Measurements from ENCODE around the gene PDE3B.
A peak's percentile ranks its signal among the peaks of the same experiment; 100 is the strongest.
"Not testable (repeated sequence)": the region's sequence is repeated elsewhere in the genome, so short reads cannot be mapped to it uniquely, and the experiment has no call there.

Gene PDE3B

DNA sequence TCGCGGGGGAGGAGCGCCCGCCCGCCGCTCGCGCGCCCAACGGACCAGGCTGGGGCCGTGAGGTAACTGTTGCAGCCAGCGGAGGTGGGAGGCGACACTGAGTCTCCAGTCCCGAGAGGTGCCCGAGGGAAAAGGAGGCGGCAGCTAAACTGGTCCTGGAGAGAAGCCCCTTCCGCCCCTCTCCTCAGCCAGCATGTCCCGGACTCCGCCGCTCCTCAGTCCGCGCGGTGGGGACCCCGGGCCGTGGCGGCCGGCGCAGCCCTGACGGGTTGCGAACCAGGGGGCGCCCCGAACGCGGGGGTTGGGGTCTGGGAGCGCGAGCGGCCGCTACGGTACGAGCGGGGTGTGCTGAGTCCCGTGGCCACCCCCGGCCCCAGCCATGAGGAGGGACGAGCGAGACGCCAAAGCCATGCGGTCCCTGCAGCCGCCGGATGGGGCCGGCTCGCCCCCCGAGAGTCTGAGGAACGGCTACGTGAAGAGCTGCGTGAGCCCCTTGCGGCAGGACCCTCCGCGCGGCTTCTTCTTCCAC lies at the start of gene PDE3B:
TSS of gene PDE3B (plus strand) at position 108 of the 529 bp plus-strand sequence. CDS start at position 380, 272 bp downstream.
- DNase-seq (ENCODE audit: low read depth) = peak; percentile 17

DNA sequence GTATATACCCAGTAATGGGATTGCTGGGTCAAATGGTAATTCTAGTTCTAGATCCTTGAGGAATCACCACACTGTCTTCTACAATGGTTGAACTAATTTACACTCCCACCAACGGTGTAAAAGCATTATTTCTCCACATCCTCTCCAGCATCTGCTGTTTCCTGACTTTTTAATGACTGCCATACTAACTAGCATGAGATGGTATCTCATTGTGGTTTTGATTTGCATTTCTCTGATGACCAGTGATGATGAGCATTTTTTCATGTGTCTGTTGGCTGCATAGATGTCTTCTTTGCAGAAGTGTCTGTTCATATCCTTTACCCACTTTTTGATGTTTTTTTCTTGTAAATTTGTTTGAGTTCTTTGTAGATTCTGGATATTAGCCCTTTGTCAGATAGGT lies 48.3 kb upstream of the PDE3B start:
- not testable (repeated sequence) for DNase-seq (ENCODE audit: low read depth)

DNA sequence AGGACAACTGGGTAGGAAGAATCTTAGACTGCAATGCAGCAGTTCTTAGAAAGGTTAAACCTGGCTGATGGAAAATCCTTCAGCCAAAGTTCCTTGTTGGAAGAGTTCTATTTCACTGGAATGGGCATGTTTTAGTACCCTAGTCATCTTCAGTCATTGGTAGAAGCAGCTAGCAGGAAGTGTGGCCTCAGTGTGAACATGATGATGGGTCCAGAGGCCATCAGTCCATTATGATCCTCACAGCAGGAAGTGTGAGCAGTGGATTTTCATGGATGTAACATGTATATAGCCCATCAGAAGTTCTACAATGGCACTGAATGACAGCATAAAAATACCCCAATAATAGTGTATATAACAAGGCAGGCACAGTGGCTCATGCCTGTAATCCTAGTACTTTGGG lies 35.9 kb upstream of the PDE3B start:
- DNase-seq (ENCODE audit: low read depth) = no peak

DNA sequence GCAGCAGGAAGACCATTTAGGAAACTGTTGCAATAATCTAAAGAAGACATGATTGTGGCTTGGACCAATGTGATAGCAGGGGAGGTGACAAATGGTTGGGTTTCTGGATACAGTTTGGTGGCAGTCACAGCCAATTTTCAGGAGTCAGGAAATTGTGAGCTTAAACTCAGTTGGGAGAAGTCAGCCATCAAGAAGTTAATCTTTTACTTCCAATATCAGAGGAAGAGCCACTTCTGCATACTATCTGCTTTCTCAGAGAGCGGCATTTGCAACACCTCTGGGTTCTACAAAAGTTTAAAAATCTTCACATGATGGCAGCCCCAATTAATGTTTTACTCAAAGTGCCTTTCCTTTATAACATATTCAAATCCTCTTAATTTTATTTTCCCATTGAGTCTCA lies 33.7 kb upstream of the PDE3B start:
- no peak for DNase-seq (ENCODE audit: low read depth)

DNA sequence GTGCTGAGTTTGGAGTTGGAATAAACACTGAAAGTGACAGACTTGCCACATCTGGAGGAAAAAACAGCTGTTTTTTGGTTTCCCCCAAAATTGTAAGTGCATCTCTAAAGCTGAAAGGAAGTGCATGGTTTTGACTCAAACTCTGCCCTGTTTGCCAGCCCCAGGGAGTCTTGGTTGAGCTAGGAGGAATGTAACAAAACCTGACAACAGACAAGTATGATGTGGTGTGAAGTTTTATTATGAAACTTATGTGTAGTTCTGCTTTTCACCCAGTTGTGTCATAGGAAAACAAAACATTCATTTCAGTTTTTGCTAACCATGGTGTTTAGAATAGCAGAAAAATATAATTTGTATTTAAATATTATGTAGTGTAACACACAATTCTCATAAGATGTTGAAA lies 31.7 kb upstream of the PDE3B start:
- DNase-seq (ENCODE audit: low read depth) = peak; percentile 4

DNA sequence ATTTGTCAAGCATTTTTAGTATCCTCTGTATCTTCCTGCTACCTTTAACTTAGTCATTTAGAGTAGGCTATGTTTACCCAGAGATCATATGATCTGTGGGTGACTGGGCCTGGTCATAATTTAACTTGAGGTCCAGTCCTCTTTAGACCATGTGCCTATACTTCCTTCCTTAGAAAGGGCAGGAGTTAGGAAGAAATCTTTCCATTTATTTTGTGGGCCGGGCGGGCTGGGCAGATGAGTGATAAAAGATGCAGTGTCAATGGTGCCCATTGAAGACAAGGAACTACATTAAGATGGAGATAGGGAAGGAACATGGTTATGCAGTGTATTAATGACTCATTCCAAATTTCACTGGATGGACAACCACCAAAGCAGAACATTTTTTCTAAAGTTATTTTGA lies 30.9 kb upstream of the PDE3B start:
- DNase-seq (ENCODE audit: low read depth) = no peak

DNA sequence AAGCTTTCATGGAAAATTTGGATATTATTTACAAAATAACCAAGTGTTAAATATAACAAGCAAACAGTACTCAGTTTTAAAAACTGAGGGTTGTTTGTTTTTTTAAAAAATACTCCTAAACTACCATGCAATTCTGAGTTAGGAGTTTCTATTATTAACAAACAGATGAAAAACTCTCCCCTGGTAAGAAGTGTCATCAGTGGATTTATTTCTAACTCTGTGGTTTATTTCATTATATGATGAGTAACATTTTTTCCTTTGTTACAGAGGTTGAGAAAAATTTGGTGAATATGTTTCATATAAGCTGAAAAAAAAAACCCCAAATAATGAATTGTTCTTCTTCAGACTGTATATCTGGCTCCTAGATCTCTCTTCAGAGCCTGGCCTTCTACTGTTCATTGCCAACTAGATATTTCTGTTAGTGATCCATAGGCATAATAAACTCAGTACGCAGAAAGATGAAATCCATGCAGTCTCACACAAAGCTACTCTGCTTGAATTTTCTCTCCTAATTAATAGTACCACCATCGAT lies 29.4 kb upstream of the PDE3B start:
- DNase-seq (ENCODE audit: low read depth) = no peak

DNA sequence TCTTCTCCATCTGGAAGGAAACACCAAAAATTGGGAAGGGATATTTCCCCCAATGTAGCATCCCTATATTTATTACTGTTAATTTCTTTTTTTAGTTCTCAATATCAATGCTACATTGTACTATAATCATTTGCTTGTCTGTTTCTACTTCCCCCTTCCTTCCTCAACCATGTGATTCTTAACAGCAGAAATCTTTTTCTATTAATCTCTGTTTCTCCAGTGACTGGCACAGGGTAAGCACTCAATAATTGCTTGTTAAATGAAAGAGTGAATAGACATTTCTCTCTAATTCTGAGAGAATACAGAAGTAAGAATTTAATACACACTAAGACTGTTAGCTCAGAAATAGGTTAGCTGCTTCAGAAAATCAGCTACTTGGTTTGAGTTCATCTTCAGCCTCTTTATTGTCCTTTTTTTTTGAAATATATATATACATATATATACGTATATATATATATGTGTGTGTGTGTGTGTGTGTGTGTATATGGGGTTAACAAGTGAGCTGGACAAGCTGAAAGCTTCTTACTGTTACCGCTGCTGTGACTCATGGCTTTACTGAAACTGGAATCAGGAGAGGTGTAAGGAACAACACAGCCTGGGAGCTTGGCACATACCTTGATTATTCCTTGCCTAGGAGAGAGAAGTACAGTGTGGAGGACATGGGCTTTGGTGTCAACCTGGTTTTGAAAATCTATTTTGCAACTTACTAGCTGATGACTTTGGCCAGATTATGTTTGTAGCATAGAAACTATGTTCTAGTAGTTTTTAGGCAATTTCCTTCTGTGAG lies 26.2 kb upstream of the PDE3B start:
- DNase-seq (ENCODE audit: low read depth) = no peak

DNA sequence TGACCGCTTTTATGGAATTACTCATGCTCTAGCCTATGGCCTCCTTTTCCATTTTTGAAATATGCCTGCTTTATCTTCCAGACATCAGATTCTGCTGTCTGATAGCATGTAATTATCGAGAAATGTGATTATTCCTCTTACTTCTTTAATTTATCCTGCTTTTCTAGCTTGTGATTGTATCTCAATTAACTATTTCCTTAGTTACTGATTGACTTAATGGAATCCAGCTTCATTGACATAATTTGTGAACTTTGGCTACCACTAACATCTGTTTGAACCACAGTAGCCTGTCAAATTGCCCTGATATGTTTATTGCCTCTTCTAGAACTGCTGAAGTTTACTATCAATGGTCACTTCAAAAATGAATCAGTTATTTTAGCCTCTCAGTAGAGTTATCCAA lies 25.5 kb upstream of the PDE3B start:
- no peak for DNase-seq (ENCODE audit: low read depth)

DNA sequence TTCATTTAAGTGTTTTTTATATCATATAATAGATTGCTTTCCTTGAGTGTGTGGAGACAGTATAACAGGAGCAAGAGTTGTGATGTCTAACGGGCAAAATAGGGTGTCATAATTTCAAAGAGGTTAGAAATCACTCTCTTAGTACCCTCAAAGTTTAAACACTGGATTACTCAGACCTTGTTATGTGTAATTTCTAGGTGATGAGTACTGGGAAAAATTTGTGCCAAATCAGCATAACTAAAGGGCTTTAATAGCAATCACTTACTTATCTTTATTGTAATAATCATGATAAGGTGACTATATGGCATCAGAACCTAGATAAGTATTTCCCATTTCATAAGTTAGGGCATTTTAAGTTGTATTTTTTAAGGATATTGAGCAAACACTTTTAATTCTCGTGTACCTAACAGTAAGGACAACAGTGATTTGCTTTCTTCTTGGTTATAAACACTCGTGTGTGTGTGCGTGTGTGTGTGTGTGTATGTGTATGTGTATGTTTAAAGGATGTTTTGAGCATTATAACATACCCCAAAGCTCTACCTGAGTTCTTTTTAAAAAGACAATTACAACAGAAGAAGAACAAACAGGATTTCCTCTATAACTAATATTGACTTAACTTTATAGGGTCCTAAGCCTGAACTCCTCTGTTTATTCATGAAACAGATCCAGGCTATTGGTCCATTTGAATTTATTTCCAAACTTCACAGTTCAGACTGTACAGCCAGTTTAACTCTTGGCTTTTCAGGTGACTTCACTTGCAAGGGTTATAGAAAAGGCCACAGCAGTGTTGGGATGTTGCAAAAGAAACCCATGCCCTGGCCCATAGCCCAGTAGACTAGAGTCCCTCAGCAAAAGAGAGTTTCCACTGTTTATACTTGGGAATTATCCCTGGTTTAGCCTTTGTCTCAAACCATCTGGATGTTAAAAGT lies 23.7 kb upstream of the PDE3B start:
- peak; percentile 68 for DNase-seq (ENCODE audit: low read depth)

DNA sequence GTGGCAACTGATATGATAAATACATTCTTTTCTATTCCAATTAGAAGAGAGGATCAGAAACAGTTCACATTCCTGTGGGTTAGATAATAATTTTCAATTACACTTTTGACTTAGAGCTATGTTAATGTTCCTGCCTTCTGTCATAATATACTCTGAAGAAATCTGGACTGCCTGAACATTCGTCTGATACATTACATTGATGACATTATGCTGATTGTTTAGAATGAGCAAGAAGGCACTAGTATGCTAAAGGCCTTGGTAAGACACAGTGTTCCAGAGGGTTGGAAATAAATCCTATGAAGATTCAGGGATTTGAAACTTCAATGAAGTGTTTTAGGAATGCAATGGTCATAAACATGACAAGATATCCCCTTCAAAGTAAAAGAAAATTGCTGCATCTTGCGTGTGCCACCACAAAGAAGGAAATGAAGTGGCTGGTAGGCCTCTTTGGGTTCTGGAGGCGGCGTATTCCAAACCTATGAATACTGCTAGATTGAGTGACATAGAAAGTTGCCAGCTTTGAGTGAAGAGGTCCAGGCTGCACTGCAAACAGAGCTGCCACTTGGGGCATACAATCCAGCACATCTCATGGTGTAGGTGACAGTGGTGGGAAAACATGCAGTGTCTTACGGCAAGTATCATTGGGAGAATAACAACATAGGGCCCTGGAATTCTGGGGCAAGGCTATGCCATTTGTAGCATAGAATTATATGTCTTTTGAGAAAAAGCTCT lies 21.2 kb upstream of the PDE3B start:
- DNase-seq (ENCODE audit: low read depth) = no peak

DNA sequence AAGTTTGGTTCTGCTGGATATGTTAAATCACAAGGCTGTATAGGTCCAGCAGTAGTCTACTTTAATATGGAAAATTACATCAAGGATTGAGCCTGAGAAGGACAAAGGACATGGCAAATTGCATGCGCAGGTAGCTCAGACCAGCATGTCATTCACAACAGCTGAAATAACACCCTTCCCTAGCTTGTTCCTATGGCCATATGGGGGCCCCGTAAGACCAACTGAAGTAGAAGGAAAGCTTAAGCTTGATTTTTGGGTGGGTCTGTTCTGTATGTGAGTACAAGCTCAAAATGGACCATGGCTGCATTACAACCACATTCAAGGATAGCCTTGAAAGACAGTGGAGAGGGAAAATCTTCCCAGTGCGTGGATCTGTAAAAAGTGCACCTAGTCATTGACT lies 20.6 kb upstream of the PDE3B start:
- DNase-seq (ENCODE audit: low read depth) = no peak

DNA sequence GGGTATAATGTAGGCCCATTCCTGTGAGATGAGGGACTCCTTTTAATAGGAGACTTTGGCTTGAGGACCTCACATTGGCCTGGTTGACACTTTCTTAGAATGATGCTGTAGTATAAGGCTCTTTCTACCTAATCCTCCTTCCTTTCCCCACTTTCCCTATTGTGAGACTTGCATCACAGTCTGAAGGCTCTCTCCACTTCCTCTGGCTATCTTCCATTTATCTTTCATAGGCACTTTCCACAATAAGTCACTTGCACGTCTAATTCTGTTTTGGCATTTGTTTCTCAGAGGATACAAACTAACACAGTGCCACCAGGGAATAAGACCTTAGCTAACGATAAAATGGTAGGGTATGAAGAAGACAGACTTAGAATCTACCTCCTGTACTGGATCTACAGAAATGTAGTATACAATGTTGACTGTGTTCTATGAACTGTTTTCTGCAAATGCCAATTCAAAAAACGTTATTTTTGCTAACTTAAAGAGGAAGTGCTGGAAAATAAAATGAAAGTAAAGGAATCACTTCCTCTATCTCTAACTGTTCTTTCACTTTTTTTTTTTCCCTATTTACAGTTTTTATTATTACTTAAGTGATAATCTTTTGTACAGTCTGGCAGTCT lies 17.9 kb upstream of the PDE3B start:
- no peak for DNase-seq (ENCODE audit: low read depth)

DNA sequence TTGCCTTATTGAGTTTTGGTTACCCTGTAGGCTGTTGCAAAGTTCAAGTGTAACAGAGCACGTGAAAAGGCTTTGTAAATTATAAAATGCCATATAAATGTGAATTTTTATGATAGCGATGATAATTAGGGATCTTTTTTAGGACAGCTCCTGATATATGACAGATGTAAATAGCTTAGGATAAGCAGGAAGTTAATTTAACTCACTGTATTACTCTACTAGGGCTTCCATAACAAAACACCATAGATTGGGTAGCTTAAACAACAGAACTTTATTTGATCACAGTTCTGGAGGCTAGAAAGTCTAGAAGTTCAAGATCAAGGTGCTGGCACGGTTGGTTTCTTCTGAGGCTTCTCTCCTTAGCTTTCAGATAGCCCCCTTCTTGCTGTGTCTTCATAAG lies 17.0 kb upstream of the PDE3B start:
- no peak for DNase-seq (ENCODE audit: low read depth)

DNA sequence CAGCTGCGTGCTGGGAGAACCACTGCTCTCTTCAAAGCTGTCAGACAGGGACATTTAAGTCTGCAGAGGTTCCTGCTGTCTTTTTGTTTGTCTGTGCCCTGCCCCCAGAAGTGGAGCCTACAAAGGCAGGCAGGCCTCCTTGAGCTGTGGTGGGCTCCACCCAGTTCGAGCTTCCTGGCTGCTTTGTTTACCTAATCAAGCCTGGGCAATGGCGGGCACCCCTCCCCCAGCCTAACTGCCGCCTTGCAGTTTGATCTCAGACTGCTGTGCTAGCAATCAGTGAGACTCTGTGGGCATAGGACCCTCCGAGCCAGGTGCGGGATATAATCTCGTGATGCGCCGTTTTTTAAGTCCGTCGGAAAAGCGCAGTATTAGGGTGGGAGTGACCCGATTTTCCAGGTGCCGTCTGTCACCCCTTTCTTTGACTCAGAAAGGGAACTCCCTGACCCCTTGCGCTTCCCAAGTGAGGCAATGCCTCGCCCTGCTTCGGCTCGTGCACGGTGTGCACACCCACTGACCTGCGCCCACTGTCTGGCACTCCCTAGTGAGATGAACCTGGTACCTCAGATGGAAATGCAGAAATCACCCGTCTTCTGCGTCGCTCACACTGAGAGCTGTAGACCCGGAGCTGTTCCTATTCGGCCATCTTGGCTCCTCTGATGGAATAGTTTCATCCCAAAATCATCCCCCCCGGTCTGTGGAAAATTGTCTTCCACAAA lies 9.9 kb upstream of the PDE3B start:
- not testable (repeated sequence) for DNase-seq (ENCODE audit: low read depth)

DNA sequence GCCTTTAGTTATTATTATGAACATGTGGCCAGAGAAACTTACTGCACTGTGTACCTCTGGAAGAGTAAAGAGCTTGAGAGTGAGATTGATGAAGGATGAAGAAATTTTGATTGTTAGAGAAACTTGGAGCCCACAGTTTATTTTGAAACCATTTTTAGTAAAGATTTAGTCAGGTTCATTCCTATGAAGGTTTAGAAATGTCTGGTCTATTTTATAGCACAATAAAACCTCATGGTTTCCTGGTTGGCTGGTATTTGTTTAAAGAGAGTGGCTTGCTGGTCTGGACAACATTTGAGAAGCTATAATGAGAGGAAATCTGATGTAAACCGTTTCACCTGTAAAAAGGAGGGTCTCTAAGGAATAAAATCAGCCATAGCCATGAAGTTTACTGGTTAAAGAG lies 8.8 kb upstream of the PDE3B start:
- DNase-seq (ENCODE audit: low read depth) = no peak

DNA sequence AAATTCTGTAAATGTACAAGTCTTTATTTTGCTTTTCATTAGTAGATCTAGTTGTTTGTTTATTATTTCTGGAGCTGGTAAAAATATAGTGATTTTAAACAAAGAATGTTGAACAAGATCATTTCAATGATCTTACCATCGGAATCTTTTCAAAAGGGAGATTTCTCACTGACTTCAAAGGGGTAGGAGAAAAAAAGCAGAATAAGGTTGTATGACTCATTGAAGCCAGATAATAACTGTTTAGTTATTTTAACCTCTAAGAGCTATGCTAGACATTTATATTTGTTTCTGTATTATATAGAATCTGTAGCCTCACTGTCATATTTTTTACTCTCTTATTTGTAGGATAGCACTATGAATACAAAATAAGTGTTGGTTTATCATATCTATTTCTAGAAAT lies 8.1 kb upstream of the PDE3B start:
- DNase-seq (ENCODE audit: low read depth) = no peak

DNA sequence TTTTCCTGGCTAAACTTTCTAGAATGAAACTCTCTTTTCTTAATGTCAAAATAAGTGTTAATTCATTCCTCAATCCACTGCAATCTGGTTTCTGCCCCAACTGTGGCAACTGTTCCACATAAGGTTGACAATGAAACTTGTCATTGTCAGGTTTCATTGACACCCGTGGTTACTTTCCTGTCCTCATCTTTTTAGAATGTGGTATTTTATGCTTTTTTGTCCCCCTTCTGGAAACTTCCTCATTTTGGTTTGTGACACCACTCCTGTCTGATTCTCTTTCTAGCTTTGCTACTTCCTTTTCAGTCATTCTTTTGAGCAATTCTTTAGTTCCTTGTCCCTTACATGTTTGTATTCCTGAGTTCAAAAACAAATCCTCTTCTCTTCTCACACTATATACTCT lies 7.5 kb upstream of the PDE3B start:
- DNase-seq (ENCODE audit: low read depth) = no peak

DNA sequence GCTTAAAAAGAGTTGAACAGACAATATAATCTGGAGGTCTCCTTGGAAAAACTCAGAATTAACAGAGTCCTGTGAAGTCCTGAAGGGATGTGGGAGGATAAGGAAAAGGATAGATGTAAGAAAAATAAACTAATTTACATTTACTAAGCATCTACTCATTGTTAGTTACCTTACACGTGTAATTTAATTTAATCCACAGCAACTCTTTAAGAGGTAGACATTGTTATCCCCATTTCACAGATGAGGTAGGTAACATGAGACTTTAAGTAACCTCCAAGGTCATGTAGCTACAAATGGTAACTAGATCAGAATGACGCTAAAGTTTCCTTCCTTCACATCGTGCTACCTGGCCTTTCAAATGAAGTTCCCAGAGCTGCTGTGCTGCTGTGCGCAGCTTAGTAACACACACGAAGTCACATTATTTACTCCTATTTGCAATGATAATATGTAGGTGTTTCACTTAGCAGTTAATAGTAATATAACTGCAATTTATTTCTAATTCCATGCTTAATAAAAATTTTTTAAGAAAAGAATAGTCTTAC lies 5.7 kb upstream of the PDE3B start:
- DNase-seq (ENCODE audit: low read depth) = no peak

DNA sequence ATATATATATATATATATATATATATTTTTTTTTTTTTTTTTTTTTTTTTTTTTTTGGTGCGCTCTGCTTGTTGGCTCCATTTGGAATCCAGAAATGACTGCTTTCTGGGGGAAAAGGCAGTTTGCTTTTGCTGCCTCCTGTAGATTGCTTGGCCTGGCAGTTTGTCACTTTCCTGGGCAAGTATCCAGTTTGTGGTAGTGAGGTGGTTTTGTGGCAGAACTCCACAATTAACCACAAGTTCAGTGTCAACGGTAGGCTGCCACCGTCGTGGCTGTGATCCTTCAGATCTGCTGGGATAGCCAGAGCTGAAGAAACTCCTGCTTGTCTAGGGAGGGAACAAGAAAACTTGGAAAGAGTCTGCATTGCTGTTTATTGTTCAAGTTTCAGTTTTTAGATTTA lies 5.0 kb upstream of the PDE3B start:
- no peak for DNase-seq (ENCODE audit: low read depth)

DNA sequence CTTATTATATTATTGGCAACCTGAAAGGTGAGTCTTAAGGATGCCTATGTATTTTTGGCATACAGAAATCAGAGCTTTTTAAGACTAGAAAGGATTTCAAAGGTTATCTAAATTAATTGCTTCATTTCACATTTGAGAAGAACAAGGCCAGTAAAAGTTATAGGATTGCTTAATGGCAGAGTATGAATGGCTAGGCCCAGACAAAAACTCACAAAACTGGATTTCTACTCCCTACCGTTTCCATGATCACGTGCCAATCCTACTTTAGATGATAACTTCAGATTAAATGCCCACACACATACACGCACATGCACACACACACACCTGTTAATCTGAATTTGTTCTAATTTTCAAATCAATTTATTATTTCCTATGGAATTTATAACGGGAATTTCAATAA lies 1.8 kb upstream of the PDE3B start:
- no peak for DNase-seq (ENCODE audit: low read depth)

All from fibroblast of gingiva (primary cell).